Posterior vena cava (tissue), 2 donors: ENCODE results near the gene MDGA2. TPM values are rescaled to one million over a fixed set of nuclear protein-coding genes. Genes with fewer than 3 reads are reported as not detected.

Source experiments
- DNase-seq: peaks from one replicate; pipeline ENCODE4 v3.0.0-alpha.2; 2020; ENCODE audit warnings: low spot score
- intact Hi-C, 2 donors: fragments of 100-400 bp; cut with DNase I; formaldehyde crosslinking; loops; one replicate each; pipeline versions ENCODE4 v1.14.1 to v1.14.2; 2022 to 2023
- total RNA-seq, 2 donors: library from RNA; stranded (reverse); fragmentation: NEBNext Ultra II Directional; extraction: Animal tissue kit (Norgen Biotek cat#: 25700); gene quantifications; one replicate each; pipeline ENCODE4 v1.2.1, GENCODE V29; 2021
- donor health status: DM: yes; HTN: yes; CAD: no.
- donor health status: DM: yes; HTN: yes; CAD: no.

MDGA2 gene
- total RNA-seq, 2 donors from 2014 or later, result 0.37 to 0.52 TPM

DNA sequence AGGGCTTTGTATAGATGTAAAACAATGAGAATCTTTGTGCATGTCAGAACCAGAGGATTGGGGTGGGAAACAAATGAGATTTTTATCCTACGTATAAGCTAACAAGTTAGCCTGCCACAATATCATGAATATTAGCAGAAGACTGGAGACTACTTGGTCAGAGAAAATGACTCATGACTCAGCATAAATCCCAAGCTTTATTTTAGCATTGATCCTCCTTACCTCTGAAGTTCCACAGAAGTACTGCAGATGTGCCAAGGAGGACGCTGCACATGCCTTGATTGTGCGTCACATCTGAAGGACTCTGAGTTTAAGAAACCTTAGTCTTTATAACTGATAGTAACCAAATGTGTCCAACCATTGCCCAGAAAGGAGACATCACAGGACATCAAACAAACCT, 789.8 kb downstream of the MDGA2 start:
- intact Hi-C loops, result no loop called here

DNA sequence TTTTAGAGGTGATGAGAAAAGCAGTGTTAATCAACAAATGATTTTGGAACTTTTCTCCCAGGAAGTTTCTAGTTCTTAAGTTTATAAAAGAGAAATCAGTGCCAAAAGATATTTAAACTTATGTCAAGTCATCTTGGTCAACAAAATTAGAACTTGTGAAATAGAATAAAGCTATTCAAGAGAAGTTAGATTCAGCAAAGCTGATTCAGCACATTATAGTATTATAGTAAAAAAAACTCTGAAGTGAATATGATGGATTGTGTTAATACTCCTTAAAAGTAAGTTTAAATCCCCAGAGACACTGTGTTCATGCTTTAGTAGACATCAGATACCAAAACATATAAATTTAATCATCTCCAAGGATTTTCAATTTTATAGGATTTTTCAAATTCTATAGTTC, 813.7 kb downstream of the MDGA2 start:
- intact Hi-C loops, result no loop called here
- DNase-seq, result no peak

More for the DNA sequence above, 789.8 kb downstream of the MDGA2 start:
- DNase-seq, result no peak

DNA sequence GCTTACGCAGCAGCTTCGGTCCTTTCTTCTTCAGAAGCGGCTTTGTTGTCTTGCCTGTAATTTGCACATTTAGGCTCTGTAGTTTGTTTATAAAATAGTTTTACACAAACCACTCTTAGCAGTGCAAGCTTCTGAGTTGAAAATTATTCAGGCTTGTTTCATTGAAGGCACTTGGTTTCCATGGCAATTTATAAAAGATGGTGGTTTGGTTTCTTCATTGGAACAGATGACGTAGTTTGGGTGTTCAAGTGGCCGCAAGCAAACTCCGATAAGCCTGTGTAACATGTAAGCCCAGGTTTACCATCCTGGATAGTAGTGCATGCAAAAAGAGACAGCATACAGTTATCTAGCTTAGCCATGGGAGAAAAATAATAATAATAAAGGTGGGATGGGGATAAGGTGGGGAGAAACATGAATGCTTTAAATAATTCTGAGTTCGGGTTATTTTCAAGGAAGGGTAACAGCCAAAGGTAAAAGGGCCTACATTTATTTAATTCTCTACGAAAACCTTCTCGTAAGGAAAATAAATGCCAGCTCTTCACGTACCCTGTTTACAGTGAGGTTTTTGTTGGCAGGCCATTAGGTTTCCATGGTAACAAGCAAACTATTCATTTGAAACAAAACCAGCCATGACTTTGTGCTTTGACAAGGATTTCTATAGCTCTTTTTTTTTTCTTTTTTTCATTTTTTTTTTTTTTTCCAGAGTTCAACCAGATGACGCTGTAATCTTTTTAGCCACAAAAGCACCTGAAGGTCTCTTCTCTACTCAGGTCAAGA, 834.3 kb downstream of the MDGA2 start:
- no peak for DNase-seq
- intact Hi-C loops, result no loop called here

DNA sequence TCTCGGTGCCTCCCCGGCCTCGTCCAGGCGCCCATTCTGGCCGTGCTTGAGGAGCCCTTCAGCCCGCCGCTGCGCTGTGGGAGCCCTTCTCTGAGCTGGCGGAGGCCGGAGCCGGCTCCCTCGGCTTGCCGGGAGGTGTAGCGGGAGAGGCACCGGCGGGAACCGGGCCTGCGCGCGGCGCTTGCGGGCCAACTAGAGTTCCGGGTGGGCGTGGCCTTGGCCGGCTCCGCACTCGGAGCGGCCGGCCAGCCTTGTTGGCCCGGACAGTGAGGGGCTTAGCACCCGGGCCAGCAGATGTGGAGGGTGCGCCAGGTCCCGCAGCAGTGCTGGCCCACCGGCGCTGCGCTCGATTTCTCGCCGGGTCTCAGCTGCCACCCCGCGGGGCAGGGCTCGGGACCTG, 855.1 kb downstream of the MDGA2 start:
- peak; percentile 77 for DNase-seq
- intact Hi-C loops, result no loop called here

DNA sequence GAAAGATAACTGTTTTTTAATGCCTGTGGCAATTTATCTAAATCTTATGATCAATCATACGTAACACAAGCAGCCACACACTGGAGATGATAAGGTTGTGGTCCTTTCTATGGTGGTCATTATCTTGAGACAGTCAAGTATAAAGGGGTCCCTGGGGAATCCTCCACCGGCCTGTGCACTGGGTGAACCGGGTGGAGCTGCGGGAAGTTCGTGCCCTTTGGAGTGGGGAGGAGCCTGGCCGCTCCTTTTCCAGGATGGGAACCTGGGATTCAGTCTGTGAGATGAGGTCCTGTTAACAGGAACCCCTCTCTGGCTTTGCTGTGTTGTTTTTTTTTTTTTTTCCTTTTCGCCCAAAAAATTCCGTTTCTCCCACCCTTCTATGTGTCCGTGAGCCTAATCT, 856.3 kb downstream of the MDGA2 start:
- intact Hi-C loops, result no loop called here
- peak; percentile 46 for DNase-seq

DNA sequence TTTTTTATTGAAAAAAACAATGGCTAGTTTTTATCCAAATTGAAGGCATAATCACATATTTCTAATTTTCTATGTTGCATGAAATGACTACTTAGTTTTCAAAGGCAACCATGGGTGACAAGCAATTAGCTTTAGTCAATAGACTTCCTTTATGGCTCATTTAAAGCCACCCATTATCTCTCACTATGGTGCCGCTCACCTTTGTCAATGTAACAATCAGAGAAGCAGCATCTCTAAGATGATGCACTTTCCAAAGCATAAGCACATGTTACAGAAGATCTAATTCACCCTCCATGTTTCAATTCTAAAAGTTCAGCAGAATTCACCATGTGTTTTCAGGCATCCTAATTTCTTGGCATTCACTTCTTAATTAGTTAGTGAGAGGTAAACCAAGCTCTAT, 857.3 kb downstream of the MDGA2 start:
- no peak for DNase-seq
- intact Hi-C loops, result no loop called here

DNA sequence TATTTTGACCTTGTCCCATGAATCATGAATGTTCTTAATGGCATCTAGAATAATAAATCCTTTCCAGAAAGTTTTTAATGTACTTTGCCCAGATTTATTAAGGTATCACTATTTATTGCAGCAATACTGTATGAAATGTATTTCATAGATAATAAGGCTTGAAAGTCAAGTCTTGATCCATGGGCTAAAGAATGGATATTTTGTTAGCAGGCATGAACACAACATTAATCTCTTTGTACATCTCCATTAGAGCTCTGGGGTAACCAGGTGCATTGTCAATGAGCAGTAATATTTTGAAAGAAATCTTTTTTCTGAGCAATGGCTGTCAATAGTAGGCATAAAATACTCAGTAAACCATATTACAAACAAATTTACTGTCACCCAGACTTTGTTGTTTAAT, 882.3 kb downstream of the MDGA2 start:
- intact Hi-C loops, result no loop called here
- no peak for DNase-seq
